Activated CD4-positive, alpha-beta T cell treated with anti-CD3 and anti-CD28 coated beads, Interleukin-2, amount 10 ng/mL, durations not matched to agents 24 days and 14 days (primary cell): ENCODE results near the gene BBS9. TPM values are rescaled to one million over a fixed set of nuclear protein-coding genes. Genes with fewer than 3 reads are reported as not detected.

Source experiments
- DNase-seq: peaks from one replicate; pipeline ENCODE4 v3.0.0; 2022
- H3K27ac Mint-ChIP-seq: one replicate; pipeline ENCODE4 v1.8.0; 2022; ENCODE audit warnings: mild to moderate bottlenecking, mixed read lengths
- H3K27me3 Mint-ChIP-seq: one replicate; pipeline ENCODE4 v1.8.0; 2022; ENCODE audit warnings: mixed read lengths
- H3K36me3 Mint-ChIP-seq: one replicate; pipeline ENCODE4 v1.8.0; 2022; ENCODE audit warnings: low read depth, mild to moderate bottlenecking, mixed read lengths
- H3K4me1 Mint-ChIP-seq: one replicate; pipeline ENCODE4 v1.8.0; 2021; ENCODE audit warnings: mixed read lengths
- H3K4me3 Mint-ChIP-seq: one replicate; pipeline ENCODE4 v1.8.0; 2022; ENCODE audit warnings: mild to moderate bottlenecking, moderate library complexity, mixed read lengths
- H3K9me3 Mint-ChIP-seq: one replicate; pipeline ENCODE4 v1.8.0; 2021; ENCODE audit warnings: mixed read lengths
- intact Hi-C: fragments of 100-400 bp; cut with micrococcal nuclease; formaldehyde crosslinking; loops from one replicate; pipeline ENCODE4 v1.15.1; 2023
- total RNA-seq: library from RNA; stranded (reverse); gene quantifications from 2 replicates; pipeline ENCODE4 v1.2.3, GENCODE V29; 2022

BBS9 gene
- total RNA-seq, 1 donor from 2014 or later = 4.3 TPM

DNA sequence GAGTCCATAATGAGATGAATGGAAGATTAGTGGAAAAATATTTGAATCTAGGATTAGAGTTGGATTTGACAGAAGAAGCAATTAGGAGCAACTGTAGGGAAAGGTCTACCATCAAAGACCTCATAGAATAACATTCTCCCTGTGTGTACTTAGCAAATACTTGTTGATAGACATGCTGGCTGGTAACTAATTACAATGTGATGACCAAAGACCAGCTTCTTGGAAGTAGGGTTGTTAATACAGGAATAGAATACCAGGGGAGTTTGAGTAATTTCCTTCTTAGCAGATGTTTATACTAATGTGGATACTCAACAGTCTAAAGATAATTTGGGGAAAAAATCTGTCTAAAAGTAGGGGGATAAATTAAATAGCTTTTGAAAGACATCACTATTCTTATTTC lies 418.5 kb downstream of the BBS9 start:
- Mint-ChIP-seq H3K4me3 (no peak overlapping the region), H3K27me3 (no peaks in the 10 kb centered on the region), H3K27ac (no peak overlapping the region)

DNA sequence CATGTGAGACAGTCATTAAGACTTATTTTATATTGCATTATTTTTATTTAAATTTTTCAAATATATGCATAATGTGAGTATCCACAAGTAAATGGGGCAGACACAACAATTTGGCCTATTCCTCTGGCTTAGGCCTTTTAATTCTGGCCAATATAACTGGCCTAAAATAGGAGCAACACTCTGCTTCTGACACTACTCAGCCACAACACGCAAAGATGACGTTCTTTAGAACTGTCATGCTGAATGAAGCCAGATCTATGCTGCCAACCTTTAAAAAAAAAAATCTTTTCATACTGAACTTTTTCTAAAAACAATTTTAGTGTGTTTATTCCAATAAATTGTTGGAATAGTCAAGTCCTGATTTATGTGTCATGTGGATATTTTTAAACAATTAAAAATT lies 421.0 kb downstream of the BBS9 start:
- DNase-seq = no peak
- no peaks in the 10 kb centered on the region for H3K36me3 Mint-ChIP-seq
- intact Hi-C loops = no loop called here
- H3K27me3 Mint-ChIP-seq = no peaks in the 10 kb centered on the region
- H3K4me3 Mint-ChIP-seq = no peak overlapping the region
- H3K27ac Mint-ChIP-seq = no peak overlapping the region
- H3K4me1 Mint-ChIP-seq = no peaks in the 10 kb centered on the region
- no peaks in the 10 kb centered on the region for H3K9me3 Mint-ChIP-seq

More for the DNA sequence above, 418.5 kb downstream of the BBS9 start:
- H3K9me3 Mint-ChIP-seq = peaks cover 7% of the 10 kb centered on the region
- no peaks in the 10 kb centered on the region for H3K4me1 Mint-ChIP-seq
- no peak for DNase-seq
- H3K36me3 Mint-ChIP-seq = no peaks in the 10 kb centered on the region
- intact Hi-C loops = no loop called here

DNA sequence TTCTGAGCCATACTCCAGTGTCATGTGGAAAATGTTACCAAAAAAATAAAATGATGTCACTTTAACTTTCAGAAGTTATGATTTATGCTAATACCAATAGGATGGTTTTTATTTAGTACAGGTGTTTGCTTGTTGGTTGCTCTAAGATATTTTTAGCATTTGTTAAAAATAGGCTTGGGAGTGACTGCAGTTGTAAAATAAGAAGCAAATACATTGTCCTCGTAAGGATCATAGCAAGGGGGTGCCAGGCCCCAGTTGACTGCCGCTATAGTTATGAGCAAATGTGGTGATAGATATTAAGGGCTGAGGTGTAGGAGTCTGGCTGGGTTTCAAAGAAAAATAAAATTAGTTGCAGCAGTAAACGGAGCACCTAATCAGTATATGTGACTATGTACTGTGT lies 421.6 kb downstream of the BBS9 start:
- H3K4me3 Mint-ChIP-seq = no peak overlapping the region
- intact Hi-C loops = no loop called here
- H3K27ac Mint-ChIP-seq = no peak overlapping the region
- H3K4me1 Mint-ChIP-seq = no peaks in the 10 kb centered on the region
- no peaks in the 10 kb centered on the region for H3K27me3 Mint-ChIP-seq
- no peak for DNase-seq
- H3K36me3 Mint-ChIP-seq = no peaks in the 10 kb centered on the region
- H3K9me3 Mint-ChIP-seq = no peaks in the 10 kb centered on the region

DNA sequence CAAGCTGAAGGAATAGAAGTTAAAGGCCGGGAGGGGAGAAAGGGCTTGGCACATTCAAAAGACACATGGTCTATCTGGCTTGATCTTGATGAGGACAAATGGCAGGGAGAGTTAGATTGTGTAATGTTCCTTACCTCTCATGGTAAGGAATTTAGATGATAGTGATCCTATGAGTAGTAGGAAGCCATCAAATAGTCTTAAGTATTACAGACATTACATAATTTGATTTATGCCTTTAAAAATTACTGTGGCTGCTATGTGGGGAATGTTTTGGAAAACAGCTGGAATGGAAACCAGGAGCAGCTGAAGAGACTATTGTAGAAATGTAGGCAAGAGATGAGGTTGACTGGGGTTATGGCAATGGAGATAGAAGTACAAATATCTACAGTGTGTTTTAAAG lies 424.7 kb downstream of the BBS9 start:
- DNase-seq = no peak
- Mint-ChIP-seq H3K9me3 (no peaks in the 10 kb centered on the region), H3K27ac (no peak overlapping the region), H3K27me3 (no peaks in the 10 kb centered on the region), H3K4me3 (no peak overlapping the region), H3K4me1 (no peaks in the 10 kb centered on the region), H3K36me3 (no peaks in the 10 kb centered on the region)
- intact Hi-C loops = no loop called here

DNA sequence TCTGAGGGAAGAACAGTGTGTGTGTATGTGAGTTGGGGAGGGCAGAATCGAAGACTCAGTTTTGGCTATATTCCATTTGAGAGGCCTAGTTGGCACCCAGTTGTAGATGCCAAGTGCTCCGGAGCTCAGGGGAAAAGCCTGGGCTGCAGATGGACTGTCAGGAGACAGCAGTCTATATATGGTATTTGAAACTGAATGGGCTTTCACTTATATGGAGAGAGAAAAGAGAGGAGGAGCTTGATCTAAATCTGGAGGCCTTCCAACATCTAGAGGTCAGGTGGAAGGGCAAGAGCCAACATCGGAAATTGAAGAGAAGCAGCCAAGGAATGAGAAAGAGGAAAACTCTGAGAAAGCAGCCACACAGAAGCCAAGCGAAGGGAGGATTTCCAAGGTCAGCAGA lies 425.2 kb downstream of the BBS9 start:
- Mint-ChIP-seq H3K27ac (no peak overlapping the region), H3K4me1 (no peaks in the 10 kb centered on the region), H3K9me3 (no peaks in the 10 kb centered on the region), H3K4me3 (no peak overlapping the region), H3K36me3 (no peaks in the 10 kb centered on the region), H3K27me3 (no peaks in the 10 kb centered on the region)
- intact Hi-C loops = no loop called here
- DNase-seq = no peak

DNA sequence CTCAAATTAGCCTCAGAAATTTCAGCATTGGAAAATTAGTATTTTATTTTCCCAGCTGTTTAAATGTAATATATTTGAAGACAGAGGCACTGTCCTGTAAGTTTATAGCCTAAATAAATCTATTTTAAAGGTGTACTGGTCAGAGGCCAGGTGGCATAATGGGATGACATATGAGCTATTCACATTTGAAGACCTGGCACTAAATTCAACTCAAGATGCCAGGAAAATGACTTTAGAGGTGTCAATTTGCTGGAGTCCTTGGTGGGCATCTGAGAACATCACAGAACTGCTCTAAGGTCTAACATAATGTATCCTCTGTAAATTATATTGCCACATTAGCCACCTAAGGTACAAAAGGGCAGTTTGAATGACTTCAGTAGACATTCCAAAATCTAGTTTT lies 427.1 kb downstream of the BBS9 start:
- Mint-ChIP-seq H3K4me1 (no peaks in the 10 kb centered on the region), H3K27me3 (no peaks in the 10 kb centered on the region), H3K9me3 (no peaks in the 10 kb centered on the region), H3K4me3 (no peak overlapping the region), H3K27ac (no peak overlapping the region), H3K36me3 (no peaks in the 10 kb centered on the region)
- no peak for DNase-seq
- intact Hi-C loops = no loop called here

DNA sequence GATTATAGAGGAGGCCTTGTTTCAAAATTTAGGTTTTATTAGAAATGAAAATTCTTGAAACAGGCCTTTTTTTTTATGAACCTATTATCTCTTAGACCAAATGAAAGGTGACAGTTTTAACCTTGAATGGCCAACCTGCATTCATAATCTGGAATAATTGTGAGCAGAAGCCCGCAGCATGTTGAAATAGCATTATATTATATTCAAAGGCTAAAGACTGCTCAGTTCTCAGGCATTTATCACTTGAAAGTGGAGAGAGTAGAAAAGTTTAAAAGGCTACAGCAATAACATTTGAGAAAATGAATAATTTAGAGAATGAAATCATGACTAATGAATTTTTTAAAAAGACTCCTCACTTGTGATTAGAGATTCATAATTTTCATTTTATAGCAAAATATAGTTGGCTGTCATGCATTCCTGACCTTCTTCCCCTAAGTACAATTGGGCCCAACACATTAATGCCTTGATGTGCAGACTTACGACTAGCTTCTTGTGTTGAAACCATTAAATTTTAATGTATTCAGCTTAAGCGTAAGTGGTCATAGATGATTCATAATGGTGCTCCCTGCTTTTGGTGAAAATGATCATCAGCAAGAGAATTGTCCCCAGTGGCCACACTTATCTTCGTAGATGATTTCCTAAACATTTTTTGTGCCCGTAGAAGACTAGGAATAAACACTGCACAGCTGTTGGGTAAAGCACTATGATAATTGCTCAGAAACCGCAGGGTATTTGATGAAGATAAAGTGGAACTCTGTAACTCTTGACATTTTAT lies 429.4 kb downstream of the BBS9 start:
- Mint-ChIP-seq H3K4me3 (no peak overlapping the region), H3K4me1 (no peaks in the 10 kb centered on the region), H3K9me3 (no peaks in the 10 kb centered on the region), H3K27ac (no peak overlapping the region), H3K27me3 (no peaks in the 10 kb centered on the region), H3K36me3 (no peaks in the 10 kb centered on the region)
- no peak for DNase-seq
- intact Hi-C loops = no loop called here

DNA sequence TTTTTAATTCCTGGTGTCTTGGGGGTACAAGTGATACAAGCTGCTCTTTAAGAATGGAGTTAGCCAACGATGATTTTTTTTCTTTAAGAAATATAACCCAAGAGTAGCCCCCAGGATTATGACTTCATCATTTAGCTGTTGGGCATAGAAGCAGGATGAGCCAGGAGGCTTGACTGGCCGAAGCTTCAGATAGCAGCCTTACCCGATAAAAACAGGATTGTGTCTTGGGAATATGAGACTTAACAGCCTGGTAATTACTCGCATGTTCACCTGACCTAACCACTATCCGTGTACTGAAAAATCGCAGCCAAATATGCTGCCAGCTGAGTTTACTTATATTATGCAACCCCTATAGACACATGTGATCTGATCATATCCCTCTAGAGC lies 430.0 kb downstream of the BBS9 start:
- intact Hi-C loops = no loop called here
- no peaks in the 10 kb centered on the region for H3K9me3 Mint-ChIP-seq
- H3K4me1 Mint-ChIP-seq = no peaks in the 10 kb centered on the region
- no peaks in the 10 kb centered on the region for H3K36me3 Mint-ChIP-seq
- H3K27me3 Mint-ChIP-seq = no peaks in the 10 kb centered on the region
- DNase-seq = no peak
- H3K27ac Mint-ChIP-seq = no peak overlapping the region
- no peak overlapping the region for H3K4me3 Mint-ChIP-seq

DNA sequence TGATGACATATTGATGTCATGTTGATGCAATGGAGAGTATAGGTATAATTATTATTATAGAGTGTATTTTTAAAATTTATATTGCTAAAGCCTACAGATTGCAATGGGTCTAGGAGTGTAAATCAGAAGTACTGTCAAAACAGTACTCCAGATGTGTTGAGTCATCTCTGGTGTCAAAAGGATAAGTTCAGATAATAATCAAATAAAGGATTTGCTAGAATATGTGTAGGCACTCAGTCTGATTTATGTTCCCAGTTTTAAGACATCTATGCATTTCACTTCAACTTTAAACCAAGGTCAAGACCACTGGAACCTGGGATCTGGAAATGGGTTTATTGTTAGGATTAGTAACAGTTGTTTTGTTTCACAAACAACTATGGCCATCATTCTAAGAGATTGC lies 433.6 kb downstream of the BBS9 start:
- intact Hi-C loops = no loop called here
- Mint-ChIP-seq H3K27ac (no peak overlapping the region), H3K36me3 (no peaks in the 10 kb centered on the region), H3K4me1 (no peaks in the 10 kb centered on the region), H3K9me3 (no peaks in the 10 kb centered on the region), H3K27me3 (no peaks in the 10 kb centered on the region), H3K4me3 (no peak overlapping the region)
- DNase-seq = no peak

DNA sequence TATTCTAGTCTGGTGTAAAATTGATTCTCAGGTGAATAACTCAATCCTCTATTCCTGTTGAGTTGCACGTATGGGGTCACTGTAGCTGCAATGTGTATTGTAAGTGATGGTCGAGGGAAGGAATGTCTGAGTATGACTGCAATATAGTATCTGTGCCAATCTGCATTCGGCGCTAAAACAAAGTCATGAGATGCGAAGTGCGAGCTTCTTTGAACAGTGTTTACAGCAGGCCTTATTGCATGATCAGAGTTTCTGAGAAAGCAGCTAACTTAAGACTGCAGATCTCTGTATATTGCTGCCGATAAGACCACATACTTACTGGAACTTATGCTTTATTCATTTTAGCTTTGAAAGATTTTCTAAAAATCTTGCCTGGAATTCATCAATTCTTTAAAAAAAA lies 434.3 kb downstream of the BBS9 start:
- H3K4me3 Mint-ChIP-seq = no peak overlapping the region
- H3K4me1 Mint-ChIP-seq = no peaks in the 10 kb centered on the region
- H3K36me3 Mint-ChIP-seq = no peaks in the 10 kb centered on the region
- intact Hi-C loops = no loop called here
- no peaks in the 10 kb centered on the region for H3K27me3 Mint-ChIP-seq
- H3K9me3 Mint-ChIP-seq = no peaks in the 10 kb centered on the region
- DNase-seq = no peak
- no peak overlapping the region for H3K27ac Mint-ChIP-seq

DNA sequence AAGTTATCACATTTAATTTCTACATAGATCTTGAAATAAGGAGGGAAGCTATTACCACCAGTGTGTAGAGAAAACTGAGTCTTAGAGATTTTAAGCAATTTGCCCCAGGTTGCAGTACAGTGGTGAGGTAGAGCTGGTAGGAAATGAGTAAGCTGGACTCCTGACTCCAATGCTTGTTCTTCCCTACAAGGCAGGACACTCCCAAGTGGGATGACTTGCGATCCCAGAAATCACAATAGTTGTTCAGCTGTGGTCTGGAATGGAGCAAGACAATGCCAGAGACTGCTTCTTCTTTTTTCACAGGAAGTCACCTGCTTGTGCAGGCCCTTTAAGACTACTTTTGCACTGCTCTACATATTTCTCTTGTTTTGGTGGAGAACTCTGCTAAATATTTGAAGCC lies 448.8 kb downstream of the BBS9 start:
- intact Hi-C loops = no loop called here
- no peak overlapping the region for H3K4me3 Mint-ChIP-seq

DNA sequence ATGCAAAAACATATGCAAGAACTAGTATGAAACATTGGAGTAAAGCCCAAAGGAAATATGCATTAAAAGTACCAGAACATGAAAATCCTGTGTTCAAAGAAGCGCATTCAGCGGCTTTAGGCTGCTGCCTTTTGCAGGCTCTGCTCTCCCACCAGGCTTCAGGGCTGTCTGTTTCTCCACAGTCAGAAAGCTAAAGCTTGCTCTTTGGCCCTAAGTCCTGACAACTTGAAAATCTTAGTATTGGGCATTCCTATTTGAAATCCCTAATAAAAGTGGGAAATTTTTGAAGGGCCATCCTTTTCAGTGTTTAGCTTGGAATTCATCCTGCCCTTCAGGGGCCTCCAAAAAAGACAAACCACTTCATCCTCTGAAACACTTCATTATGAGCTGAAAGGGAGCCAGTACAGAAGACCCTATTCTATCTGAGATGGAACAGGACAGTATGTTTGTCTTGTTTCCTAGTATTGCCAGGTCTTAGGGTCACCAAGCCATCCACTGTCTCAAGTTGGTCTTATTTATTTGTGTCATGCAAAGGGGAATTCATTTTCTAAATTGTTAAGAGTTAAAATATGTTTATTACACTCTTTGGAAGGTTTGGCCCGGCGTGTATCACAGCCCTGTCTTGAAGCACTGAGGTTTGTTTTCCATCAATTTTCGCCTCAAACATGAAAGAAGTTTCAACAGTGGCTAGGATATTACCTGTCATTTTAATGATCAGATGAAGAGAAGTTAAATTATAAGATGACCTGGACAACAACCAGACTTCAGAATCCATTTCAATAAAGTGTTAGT lies 449.7 kb downstream of the BBS9 start:
- peaks cover 4% of the 10 kb centered on the region for H3K9me3 Mint-ChIP-seq
- intact Hi-C loops = no loop called here
- DNase-seq = no peak
- no peaks in the 10 kb centered on the region for H3K36me3 Mint-ChIP-seq
- no peaks in the 10 kb centered on the region for H3K4me1 Mint-ChIP-seq
- H3K4me3 Mint-ChIP-seq = no peak overlapping the region
- H3K27me3 Mint-ChIP-seq = no peaks in the 10 kb centered on the region
- no peak overlapping the region for H3K27ac Mint-ChIP-seq

More for the DNA sequence above, 448.8 kb downstream of the BBS9 start:
- no peaks in the 10 kb centered on the region for H3K4me1 Mint-ChIP-seq
- H3K9me3 Mint-ChIP-seq = peaks cover 4% of the 10 kb centered on the region
- no peak overlapping the region for H3K27ac Mint-ChIP-seq
- H3K36me3 Mint-ChIP-seq = no peaks in the 10 kb centered on the region
- no peaks in the 10 kb centered on the region for H3K27me3 Mint-ChIP-seq
- DNase-seq = no peak

DNA sequence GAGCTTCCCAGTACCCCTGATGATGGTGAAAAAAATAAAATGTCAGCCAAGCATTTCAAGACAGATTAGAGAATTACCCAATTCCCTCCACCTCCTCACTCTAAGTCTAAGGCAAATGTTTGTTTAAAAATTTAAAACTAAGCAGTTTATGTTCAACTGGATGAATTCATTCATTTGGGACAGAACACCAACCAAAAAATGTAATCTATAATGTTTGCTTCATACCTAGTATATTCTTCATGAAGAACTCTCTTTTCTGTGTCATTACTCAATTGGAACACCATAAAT lies 450.3 kb downstream of the BBS9 start:
- H3K27ac Mint-ChIP-seq = no peak overlapping the region
- DNase-seq = no peak

DNA sequence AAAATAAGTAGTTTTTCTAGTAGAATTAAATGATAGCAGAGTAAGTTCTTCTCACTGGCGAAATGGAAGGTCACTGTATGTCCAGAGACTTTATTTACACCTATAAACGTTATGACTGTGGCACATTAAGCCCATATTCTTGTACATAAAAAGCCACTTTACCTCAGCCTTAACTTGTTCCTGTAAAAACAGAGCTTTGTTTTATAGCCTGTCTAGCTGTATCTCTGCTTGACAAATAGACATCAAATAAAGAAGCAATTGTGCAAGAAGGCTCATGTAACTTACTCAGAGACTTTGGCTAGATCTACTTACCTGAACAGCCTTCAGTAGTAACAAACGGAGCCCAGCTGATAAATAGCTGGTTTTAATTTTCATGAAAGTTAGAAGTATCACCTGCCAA lies 451.9 kb downstream of the BBS9 start:
- Mint-ChIP-seq H3K4me1 (no peaks in the 10 kb centered on the region), H3K27me3 (no peaks in the 10 kb centered on the region), H3K36me3 (no peaks in the 10 kb centered on the region), H3K9me3 (peaks cover 4% of the 10 kb centered on the region), H3K4me3 (no peak overlapping the region), H3K27ac (no peak overlapping the region)
- DNase-seq = no peak
- intact Hi-C loops = no loop called here

More for the DNA sequence above, 450.3 kb downstream of the BBS9 start:
- no peaks in the 10 kb centered on the region for H3K27me3 Mint-ChIP-seq
- peaks cover 4% of the 10 kb centered on the region for H3K9me3 Mint-ChIP-seq
- H3K36me3 Mint-ChIP-seq = no peaks in the 10 kb centered on the region
- H3K4me1 Mint-ChIP-seq = no peaks in the 10 kb centered on the region
- H3K4me3 Mint-ChIP-seq = no peak overlapping the region
- intact Hi-C loops = no loop called here

DNA sequence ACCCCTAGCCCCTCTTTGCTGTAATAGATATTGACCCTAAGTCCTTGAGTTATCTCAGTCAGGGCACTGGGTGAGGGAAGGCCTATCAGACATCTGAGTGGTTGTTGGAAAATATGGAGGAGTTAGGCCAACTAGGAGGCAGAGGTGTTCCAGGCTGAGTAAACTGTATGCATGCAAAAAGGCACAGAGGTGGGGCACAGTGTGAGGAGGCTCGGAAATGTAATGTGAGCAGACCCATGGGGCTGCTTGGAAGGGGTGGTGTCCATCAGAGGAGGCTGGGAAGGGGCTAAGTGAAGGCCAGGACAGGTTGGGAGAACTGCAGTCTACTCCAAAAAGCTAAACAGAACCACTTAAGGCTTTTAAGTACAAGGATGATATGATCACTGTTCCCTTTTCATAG lies 452.7 kb downstream of the BBS9 start:
- no peaks in the 10 kb centered on the region for H3K27me3 Mint-ChIP-seq
- intact Hi-C loops = no loop called here
- DNase-seq = no peak
- H3K4me3 Mint-ChIP-seq = no peak overlapping the region
- H3K4me1 Mint-ChIP-seq = no peaks in the 10 kb centered on the region
- H3K27ac Mint-ChIP-seq = no peak overlapping the region
- H3K9me3 Mint-ChIP-seq = peaks cover 3% of the 10 kb centered on the region
- H3K36me3 Mint-ChIP-seq = no peaks in the 10 kb centered on the region
